Suprapubic skin (tissue), 4 donors: ENCODE data around the gene SH3RF1. TPM values are rescaled to one million over a fixed set of nuclear protein-coding genes. Genes with fewer than 3 reads are reported as not detected.

Source experiments
- DNase-seq, 2 donors: peaks; one replicate each; pipeline ENCODE4 v3.0.0-alpha.2; 2019; ENCODE audit warnings: low spot score in 2 of 2
- H3K27ac ChIP-seq: fragments of 200-600 bp; sonication (generic); one replicate; pipeline ENCODE4 v1.5.1; 2019
- H3K27me3 ChIP-seq: fragments of 200-600 bp; sonication (generic); one replicate; pipeline ENCODE4 v1.5.1; 2019
- H3K36me3 ChIP-seq: fragments of 200-600 bp; sonication (generic); one replicate; pipeline ENCODE4 v1.5.1; 2019
- H3K4me1 ChIP-seq: fragments of 200-600 bp; sonication (generic); one replicate; pipeline ENCODE4 v1.5.1; 2019
- H3K4me3 ChIP-seq: fragments of 200-600 bp; sonication (generic); one replicate; pipeline ENCODE4 v1.5.1; 2019; ENCODE audit warnings: mild to moderate bottlenecking
- H3K9me3 ChIP-seq: fragments of 200-600 bp; sonication (generic); one replicate; pipeline ENCODE4 v1.5.1; 2019
- EP300 ChIP-seq: sonication (generic); formaldehyde crosslinking; IDR thresholded peaks from one replicate; pipeline ENCODE4 v1.6.1; 2017; ENCODE audit warnings: antibody characterized with exemption
- POLR2A ChIP-seq, 2 donors: fragments of 450-650 bp; IDR thresholded peaks; one replicate each; pipeline ENCODE4 v1.6.1; 2017; ENCODE audit warnings: antibody characterized with exemption in 2 of 2, mild to moderate bottlenecking in 2 of 2, moderate library complexity in 2 of 2
- POLR2AphosphoS5 ChIP-seq, 3 donors: sonication (generic); formaldehyde crosslinking; IDR thresholded peaks; one replicate each; pipeline ENCODE4 v1.6.1; 2017; ENCODE audit warnings: antibody characterized with exemption in 3 of 3
- WGBS: methylation state at CpG from one replicate; pipeline ENCODE4 v1.1.5; 2018; 5-methylcytosine and 5-hydroxymethylcytosine counted together
- total RNA-seq, 4 donors: library from RNA; depleted of rRNA; stranded (reverse); fragments of >200 nt; gene quantifications; one replicate each; pipeline ENCODE4 v1.1.0, GENCODE V29; 2016
- TF ChIP-seq, protein P1 (sequence below), 2 donors: fragments of 200-600 bp in 1 of 2; fragments of 450-650 bp in 1 of 2; sonication (generic) in 1 of 2; IDR thresholded peaks; one replicate each; pipeline ENCODE4 v1.5.1; 2016 to 2019; ENCODE audit warnings: antibody characterized with exemption in 2 of 2, mild to moderate bottlenecking in 1 of 2, moderate library complexity in 1 of 2

Gene SH3RF1
- total RNA-seq, 4 donors from 2014 or later, result 10.8 to 18.1 (median 15.0) TPM

- TF ChIP-seq EP300 (no peak), POLR2A (IDR thresholded peaks at IDR 0.05) (no peak), POLR2AphosphoS5 (IDR thresholded peaks at IDR 0.05) (no peak)
- TF ChIP-seq, protein P1, sequence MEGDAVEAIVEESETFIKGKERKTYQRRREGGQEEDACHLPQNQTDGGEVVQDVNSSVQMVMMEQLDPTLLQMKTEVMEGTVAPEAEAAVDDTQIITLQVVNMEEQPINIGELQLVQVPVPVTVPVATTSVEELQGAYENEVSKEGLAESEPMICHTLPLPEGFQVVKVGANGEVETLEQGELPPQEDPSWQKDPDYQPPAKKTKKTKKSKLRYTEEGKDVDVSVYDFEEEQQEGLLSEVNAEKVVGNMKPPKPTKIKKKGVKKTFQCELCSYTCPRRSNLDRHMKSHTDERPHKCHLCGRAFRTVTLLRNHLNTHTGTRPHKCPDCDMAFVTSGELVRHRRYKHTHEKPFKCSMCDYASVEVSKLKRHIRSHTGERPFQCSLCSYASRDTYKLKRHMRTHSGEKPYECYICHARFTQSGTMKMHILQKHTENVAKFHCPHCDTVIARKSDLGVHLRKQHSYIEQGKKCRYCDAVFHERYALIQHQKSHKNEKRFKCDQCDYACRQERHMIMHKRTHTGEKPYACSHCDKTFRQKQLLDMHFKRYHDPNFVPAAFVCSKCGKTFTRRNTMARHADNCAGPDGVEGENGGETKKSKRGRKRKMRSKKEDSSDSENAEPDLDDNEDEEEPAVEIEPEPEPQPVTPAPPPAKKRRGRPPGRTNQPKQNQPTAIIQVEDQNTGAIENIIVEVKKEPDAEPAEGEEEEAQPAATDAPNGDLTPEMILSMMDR (IDR thresholded peaks at IDR 0.05), result no peak
- H3K36me3 ChIP-seq, result peaks cover 45% of the 10 kb centered on the region
These were observed 162.5 kb downstream of the SH3RF1 start for GRCh38 chr4:169108303-169108702.

GRCh38 chr4:169107528-169107927 is 163.2 kb downstream of the SH3RF1 start:
- Histone ChIP-seq H3K27me3 (no peaks in the 10 kb centered on the region), H3K4me1 (no peaks in the 10 kb centered on the region), H3K27ac (no peak overlapping the region), H3K36me3 (peaks cover 43% of the 10 kb centered on the region), H3K9me3 (no peaks in the 10 kb centered on the region), H3K4me3 (no peak overlapping the region)
- WGBS, result 87% methylated on average over 2 of the region's 2 CpGs
- no peak for DNase-seq
- TF ChIP-seq POLR2AphosphoS5 (IDR thresholded peaks at IDR 0.05) (no peak), EP300 (no peak), POLR2A (IDR thresholded peaks at IDR 0.05) (no peak)
- TF ChIP-seq, protein P1 (IDR thresholded peaks at IDR 0.05), result no peak

More at GRCh38 chr4:169108303-169108702, 162.5 kb downstream of the SH3RF1 start:
- Histone ChIP-seq H3K27ac (no peak overlapping the region), H3K27me3 (no peaks in the 10 kb centered on the region), H3K4me3 (no peak overlapping the region), H3K4me1 (no peaks in the 10 kb centered on the region), H3K9me3 (no peaks in the 10 kb centered on the region)
- 97% methylated on average over 4 of the region's 4 CpGs for WGBS
- no peak for DNase-seq

DNA sequence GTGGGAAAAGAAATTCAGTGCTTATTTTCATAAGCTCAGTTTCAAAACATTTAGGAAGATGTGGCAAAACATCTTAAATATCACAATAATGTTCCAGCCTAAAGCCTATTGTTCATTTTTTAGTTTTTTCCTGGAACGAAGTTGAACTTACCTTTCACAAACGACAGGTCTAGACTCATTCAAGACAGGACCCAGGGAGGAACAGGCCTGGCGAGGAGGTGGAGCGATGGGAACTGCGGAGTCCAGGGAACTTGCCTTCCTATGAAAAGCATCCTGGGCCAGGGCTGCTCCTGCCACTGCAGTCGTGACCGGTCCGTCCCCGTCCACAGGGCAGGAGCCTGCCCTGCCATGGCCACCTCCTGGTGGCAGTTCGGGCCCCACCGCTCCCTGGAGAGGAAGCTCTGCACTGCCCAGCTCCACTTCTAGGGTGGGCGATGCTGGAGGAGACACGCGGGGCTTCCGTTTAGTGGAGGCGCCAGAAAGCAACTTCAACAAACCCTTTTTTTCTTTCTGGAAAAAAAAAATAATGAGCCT is 164.0 kb downstream of the SH3RF1 start:
- Histone ChIP-seq H3K4me3 (no peak overlapping the region), H3K9me3 (no peaks in the 10 kb centered on the region), H3K36me3 (peaks cover 43% of the 10 kb centered on the region), H3K27ac (no peak overlapping the region), H3K4me1 (no peaks in the 10 kb centered on the region), H3K27me3 (no peaks in the 10 kb centered on the region)
- TF ChIP-seq POLR2A (IDR thresholded peaks at IDR 0.05), result no peak
- TF ChIP-seq POLR2AphosphoS5 (IDR thresholded peaks at IDR 0.05), result no peak
- no peak for TF ChIP-seq EP300
- TF ChIP-seq, protein P1 (IDR thresholded peaks at IDR 0.05), result no peak
- 67% methylated on average over 16 of the region's 16 CpGs for WGBS
- no peak for DNase-seq

- no peak overlapping the region for H3K4me3 ChIP-seq
- peaks cover 39% of the 10 kb centered on the region for H3K36me3 ChIP-seq
- no peaks in the 10 kb centered on the region for H3K27me3 ChIP-seq
- no peak overlapping the region for H3K27ac ChIP-seq
- peaks cover 2% of the 10 kb centered on the region for H3K4me1 ChIP-seq
- TF ChIP-seq POLR2A (IDR thresholded peaks at IDR 0.05) (no peak), POLR2AphosphoS5 (IDR thresholded peaks at IDR 0.05) (no peak), EP300 (no peak)
- TF ChIP-seq, protein P1 (IDR thresholded peaks at IDR 0.05), result no peak
- H3K9me3 ChIP-seq, result no peaks in the 10 kb centered on the region
- DNase-seq, result no peak
- WGBS, result 90% methylated on average over 6 of the region's 6 CpGs
These were observed 165.1 kb downstream of the SH3RF1 start for GRCh38 chr4:169105620-169106019.

GRCh38 chr4:169103966-169104412 is 166.8 kb downstream of the SH3RF1 start:
- 78% methylated on average over 3 of the region's 3 CpGs for WGBS
- Histone ChIP-seq H3K4me3 (no peak overlapping the region), H3K9me3 (no peaks in the 10 kb centered on the region), H3K27me3 (no peaks in the 10 kb centered on the region), H3K27ac (no peak overlapping the region), H3K36me3 (peaks cover 33% of the 10 kb centered on the region), H3K4me1 (peaks cover 5% of the 10 kb centered on the region)
- TF ChIP-seq, protein P1 (IDR thresholded peaks at IDR 0.05), result no peak
- TF ChIP-seq EP300 (no peak), POLR2A (IDR thresholded peaks at IDR 0.05) (no peak), POLR2AphosphoS5 (IDR thresholded peaks at IDR 0.05) (no peak)
- no peak for DNase-seq
